SU-DHL-6 (cell line): ENCODE measurements around the gene DMXL1.

ENCODE experiments used
- H2AFZ ChIP-seq: fragments of 200-600 bp; sonication (generic); 2 replicates; pipeline ENCODE4 v1.6.1; 2014; ENCODE audit warnings: low read depth, mild to moderate bottlenecking, moderate library complexity, mixed read lengths, antibody characterized with exemption, low read length; ENCODE audit not compliant: severe bottlenecking
- H3F3A ChIP-seq: fragments of 200-600 bp; shearing (Covaris generic); 2 replicates; pipeline ENCODE4 v1.6.0; 2016; ENCODE audit warnings: antibody characterized with exemption, mild to moderate bottlenecking; ENCODE audit not compliant: insufficient read depth
- H3K27ac ChIP-seq: fragments of 200-600 bp; sonication (generic); 2 replicates; pipeline ENCODE4 v1.5.1; 2016; ENCODE audit warnings: low read depth, mild to moderate bottlenecking, low read length, moderate library complexity, mixed read lengths
- H3K27me3 ChIP-seq: fragments of 200-600 bp; sonication (generic), shearing (Covaris generic); 2 replicates; pipeline ENCODE4 v1.6.0; 2014; ENCODE audit warnings: mild to moderate bottlenecking, low read length
- H3K36me3 ChIP-seq: fragments of 200-600 bp; sonication (generic); 2 replicates; pipeline ENCODE4 v1.6.1; 2014; ENCODE audit warnings: mild to moderate bottlenecking, low read length, mixed read lengths
- H3K4me2 ChIP-seq: fragments of 300-600, 200-600 bp; shearing (Covaris generic), sonication (generic); 2 replicates; pipeline ENCODE4 v1.6.0; 2014; ENCODE audit warnings: low read length, low read depth, mild to moderate bottlenecking; ENCODE audit not compliant: poor library complexity, severe bottlenecking
- H3K4me3 ChIP-seq: fragments of 200-600 bp; sonication (generic); 2 replicates; pipeline ENCODE4 v1.5.1; 2014; ENCODE audit warnings: antibody characterized with exemption, low read length, mild to moderate bottlenecking, mixed read lengths; ENCODE audit not compliant: insufficient read depth, poor library complexity, severe bottlenecking
- H3K79me2 ChIP-seq: fragments of 200-600 bp; sonication (generic); 2 replicates; pipeline ENCODE4 v1.6.1; 2014; ENCODE audit warnings: mild to moderate bottlenecking, low read length, moderate library complexity; ENCODE audit not compliant: insufficient read depth
- H3K9ac ChIP-seq: fragments of 200-600 bp; sonication (generic); 2 replicates; pipeline ENCODE4 v1.7.0; 2014; ENCODE audit warnings: mild to moderate bottlenecking, low read length
- H3K9me2 ChIP-seq: fragments of 200-600 bp; sonication (generic); replicated peaks from 2 replicates; pipeline ENCODE4 v1.6.1; 2014; ENCODE audit warnings: low read length; ENCODE audit not compliant: insufficient read depth
- H3K9me3 ChIP-seq: fragments of 200-600 bp; sonication (generic); 2 replicates; pipeline ENCODE4 v1.6.1; 2014; ENCODE audit warnings: low read length, mixed read lengths; ENCODE audit not compliant: insufficient read depth
- H4K20me1 ChIP-seq: fragments of 200-600 bp; sonication (generic); 2 replicates; pipeline ENCODE4 v1.6.1; 2014; ENCODE audit warnings: low read depth, mild to moderate bottlenecking, antibody characterized with exemption, low read length, moderate library complexity, mixed read lengths
- EZH2phosphoT487 ChIP-seq: fragments of 200-600 bp; sonication (generic), shearing (Covaris generic); conservative IDR thresholded peaks from 2 replicates; pipeline ENCODE4 v1.6.1; 2018; ENCODE audit warnings: mild to moderate bottlenecking, antibody characterized with exemption, low read length, moderate library complexity, mixed read lengths
- TF ChIP-seq, protein P1 (sequence below): fragments of 200-600 bp; sonication (generic); IDR thresholded peaks from one replicate; pipeline ENCODE4 v1.5.1; 2017; ENCODE audit warnings: antibody characterized with exemption, mild to moderate bottlenecking, low read length, moderate library complexity; ENCODE audit not compliant: insufficient read depth, poor library complexity, severe bottlenecking

Gene DMXL1

DNA sequence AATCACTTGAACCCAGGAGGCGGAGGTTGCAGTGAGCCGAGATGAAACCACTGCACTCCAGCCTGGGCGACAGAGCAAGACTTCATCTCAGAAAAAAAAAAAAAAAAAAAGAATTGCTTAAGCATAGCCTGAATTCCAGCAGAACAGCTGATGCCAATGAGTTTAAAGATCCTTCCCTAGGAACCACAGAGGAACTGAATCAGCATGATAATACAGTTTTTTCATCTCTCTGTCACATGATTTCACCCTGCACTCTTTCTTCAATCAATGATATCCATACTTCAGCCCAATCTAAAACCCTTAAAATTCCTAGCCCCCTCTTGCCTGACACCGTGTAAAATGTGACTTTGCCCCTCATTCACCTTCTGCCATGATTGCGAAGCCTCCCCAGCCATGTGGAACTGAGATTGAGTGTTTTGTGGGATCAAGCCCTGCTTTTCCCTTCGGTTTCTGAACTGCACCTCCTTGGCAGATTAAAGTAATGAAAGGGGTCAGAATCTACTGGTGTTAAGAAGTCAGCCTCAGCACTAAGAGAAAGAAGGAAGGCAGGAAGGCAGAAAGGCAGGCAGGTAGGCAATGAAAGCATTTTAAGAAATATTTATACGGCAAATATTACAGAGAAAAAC, 20.9 kb upstream of the DMXL1 start:
- Histone ChIP-seq H2AFZ (no peak overlapping the region), H3K4me2 (no peak overlapping the region)

DNA sequence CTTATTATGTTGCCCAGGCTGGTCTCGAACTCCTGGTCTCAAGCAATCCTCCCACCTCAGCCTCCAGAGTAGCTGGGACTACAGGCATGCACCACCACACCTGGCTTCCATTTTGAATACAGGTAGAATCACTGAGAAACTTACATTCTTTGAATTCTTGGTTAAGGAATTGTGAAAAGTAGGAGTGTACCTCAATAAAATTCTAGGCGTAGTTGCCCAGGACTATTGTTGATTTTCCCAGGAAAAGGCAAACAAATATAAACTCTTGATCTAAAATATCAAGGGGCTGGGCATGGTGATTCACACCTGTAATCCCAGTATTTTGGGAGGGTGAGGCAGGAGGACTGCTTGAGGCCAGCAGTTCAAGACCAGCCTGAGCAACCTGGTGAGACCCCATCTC, 16.8 kb upstream of the DMXL1 start:
- Histone ChIP-seq H3K27ac (no peak overlapping the region), H3K4me3 (no peak overlapping the region)
- TF ChIP-seq, protein P1, sequence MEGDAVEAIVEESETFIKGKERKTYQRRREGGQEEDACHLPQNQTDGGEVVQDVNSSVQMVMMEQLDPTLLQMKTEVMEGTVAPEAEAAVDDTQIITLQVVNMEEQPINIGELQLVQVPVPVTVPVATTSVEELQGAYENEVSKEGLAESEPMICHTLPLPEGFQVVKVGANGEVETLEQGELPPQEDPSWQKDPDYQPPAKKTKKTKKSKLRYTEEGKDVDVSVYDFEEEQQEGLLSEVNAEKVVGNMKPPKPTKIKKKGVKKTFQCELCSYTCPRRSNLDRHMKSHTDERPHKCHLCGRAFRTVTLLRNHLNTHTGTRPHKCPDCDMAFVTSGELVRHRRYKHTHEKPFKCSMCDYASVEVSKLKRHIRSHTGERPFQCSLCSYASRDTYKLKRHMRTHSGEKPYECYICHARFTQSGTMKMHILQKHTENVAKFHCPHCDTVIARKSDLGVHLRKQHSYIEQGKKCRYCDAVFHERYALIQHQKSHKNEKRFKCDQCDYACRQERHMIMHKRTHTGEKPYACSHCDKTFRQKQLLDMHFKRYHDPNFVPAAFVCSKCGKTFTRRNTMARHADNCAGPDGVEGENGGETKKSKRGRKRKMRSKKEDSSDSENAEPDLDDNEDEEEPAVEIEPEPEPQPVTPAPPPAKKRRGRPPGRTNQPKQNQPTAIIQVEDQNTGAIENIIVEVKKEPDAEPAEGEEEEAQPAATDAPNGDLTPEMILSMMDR: no peak
- no peak for TF ChIP-seq EZH2phosphoT487

More for the DNA sequence above, 20.9 kb upstream of the DMXL1 start:
- Histone ChIP-seq H3K9me2 (no peaks in the 10 kb centered on the region), H4K20me1 (no peaks in the 10 kb centered on the region), H3K9me3 (no peaks in the 10 kb centered on the region), H3K27me3 (no peaks in the 10 kb centered on the region), H3K36me3 (no peaks in the 10 kb centered on the region), H3K27ac (no peak overlapping the region), H3K79me2 (no peaks in the 10 kb centered on the region), H3K9ac (no peak overlapping the region), H3F3A (no peaks in the 10 kb centered on the region), H3K4me3 (no peak overlapping the region)
- TF ChIP-seq, protein P1: no peak
- TF ChIP-seq EZH2phosphoT487: no peak

DNA sequence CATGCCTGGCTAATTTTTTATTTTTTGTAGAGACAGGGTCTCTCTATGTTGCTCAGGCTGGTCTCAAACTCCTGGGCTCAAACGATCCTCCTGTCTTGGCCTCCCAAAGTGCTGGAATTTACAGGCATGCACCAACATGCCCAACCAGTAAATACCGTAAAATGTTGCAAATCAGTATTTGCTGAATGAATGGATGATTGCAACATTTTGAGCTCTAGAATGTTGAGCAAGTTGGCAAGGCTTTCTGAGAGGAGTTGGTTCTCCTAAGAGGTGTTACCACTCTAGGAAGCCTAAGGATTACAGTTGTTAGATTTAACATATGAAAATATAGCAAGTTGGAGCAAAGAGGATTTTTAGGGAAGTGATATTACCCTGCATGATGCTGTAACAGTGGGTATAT, 15.6 kb upstream of the DMXL1 start:
- no peaks in the 10 kb centered on the region for H3K9me3 ChIP-seq
- H2AFZ ChIP-seq: no peak overlapping the region
- H4K20me1 ChIP-seq: no peaks in the 10 kb centered on the region

More for the DNA sequence above, 16.8 kb upstream of the DMXL1 start:
- Histone ChIP-seq H3K9ac (no peak overlapping the region), H3K36me3 (no peaks in the 10 kb centered on the region), H3K9me3 (no peaks in the 10 kb centered on the region), H4K20me1 (no peaks in the 10 kb centered on the region), H3K9me2 (no peaks in the 10 kb centered on the region), H3K27me3 (no peaks in the 10 kb centered on the region), H2AFZ (no peak overlapping the region), H3F3A (no peaks in the 10 kb centered on the region), H3K79me2 (no peaks in the 10 kb centered on the region), H3K4me2 (no peak overlapping the region)

More for the DNA sequence above, 15.6 kb upstream of the DMXL1 start:
- H3K9me2 ChIP-seq: no peaks in the 10 kb centered on the region
- no peak overlapping the region for H3K27ac ChIP-seq
- H3K27me3 ChIP-seq: no peaks in the 10 kb centered on the region
- H3K9ac ChIP-seq: no peak overlapping the region
- no peak overlapping the region for H3K4me2 ChIP-seq
- H3K4me3 ChIP-seq: no peak overlapping the region
- TF ChIP-seq EZH2phosphoT487: no peak
- TF ChIP-seq, protein P1: no peak
- H3K36me3 ChIP-seq: no peaks in the 10 kb centered on the region
- H3F3A ChIP-seq: no peaks in the 10 kb centered on the region
- H3K79me2 ChIP-seq: no peaks in the 10 kb centered on the region
